Ishikawa (cell line): ENCODE measurements around the gene COL4A4.

Experiments used
- CEBPB ChIP-seq: IDR thresholded peaks from 2 replicates; pipeline ENCODE4 v1.6.1; 2012
- CREB1 ChIP-seq: IDR thresholded peaks from 2 replicates; pipeline ENCODE4 v1.6.1; 2012; ENCODE audit warnings: low read depth
- EGR1 ChIP-seq: IDR thresholded peaks from 2 replicates; pipeline ENCODE4 v1.6.1; 2012
- EP300 ChIP-seq: IDR thresholded peaks from 2 replicates; pipeline ENCODE4 v1.6.1; 2012; ENCODE audit warnings: borderline replicate concordance
- FOXM1 ChIP-seq: IDR thresholded peaks from 2 replicates; pipeline ENCODE4 v1.6.1; 2012; ENCODE audit warnings: low read depth, borderline replicate concordance
- MAX ChIP-seq: IDR thresholded peaks from 2 replicates; pipeline ENCODE4 v1.6.1; 2012
- NFIC ChIP-seq: IDR thresholded peaks from 2 replicates; pipeline ENCODE4 v1.6.1; 2012
- RAD21 ChIP-seq: IDR thresholded peaks from 2 replicates; pipeline ENCODE4 v1.6.1; 2012; ENCODE audit warnings: low read depth
- REST ChIP-seq: IDR thresholded peaks from 2 replicates; pipeline ENCODE4 v1.6.1; 2012; ENCODE audit warnings: low read depth, mild to moderate bottlenecking
- TAF1 ChIP-seq: IDR thresholded peaks from 2 replicates; pipeline ENCODE4 v1.6.1; 2012; ENCODE audit warnings: low read depth, mild to moderate bottlenecking
- TCF12 ChIP-seq: IDR thresholded peaks from 2 replicates; pipeline ENCODE4 v1.6.1; 2012; ENCODE audit warnings: low read depth
- TEAD4 ChIP-seq: IDR thresholded peaks from 2 replicates; pipeline ENCODE4 v1.6.1; 2012
- USF1 ChIP-seq: IDR thresholded peaks from 2 replicates; pipeline ENCODE4 v1.6.1; 2012
- YY1 ChIP-seq: IDR thresholded peaks from 2 replicates; pipeline ENCODE4 v1.6.1; 2012; ENCODE audit warnings: low read depth
- ZBTB7A ChIP-seq: IDR thresholded peaks from 2 replicates; pipeline ENCODE4 v1.6.1; 2012; ENCODE audit warnings: low read depth

Gene COL4A4

GRCh38 chr2:227025510-227025909 lies 138.5 kb downstream of the COL4A4 start:
- TF ChIP-seq FOXM1: no peak
- TF ChIP-seq CREB1: no peak
- TF ChIP-seq TEAD4: no peak
- TF ChIP-seq MAX: no peak
- TF ChIP-seq CEBPB: no peak
- no peak for TF ChIP-seq EGR1
- no peak for TF ChIP-seq REST
- TF ChIP-seq EP300: no peak
- TF ChIP-seq TAF1: no peak
- TF ChIP-seq RAD21: no peak
- TF ChIP-seq TCF12: no peak
- no peak for TF ChIP-seq USF1

GRCh38 chr2:227022608-227023007 lies 141.4 kb downstream of the COL4A4 start:
- TF ChIP-seq NFIC (no peak), EP300 (no peak), YY1 (no peak), TAF1 (no peak), TEAD4 (no peak), CEBPB (no peak), RAD21 (no peak), USF1 (no peak), CREB1 (no peak)

- no peak for TF ChIP-seq FOXM1
- TF ChIP-seq ZBTB7A: no peak
- TF ChIP-seq CREB1: no peak
- no peak for TF ChIP-seq TAF1
- TF ChIP-seq TEAD4: no peak
- no peak for TF ChIP-seq YY1
- TF ChIP-seq TCF12: no peak
- TF ChIP-seq RAD21: no peak
- no peak for TF ChIP-seq USF1
- TF ChIP-seq EGR1: no peak
- no peak for TF ChIP-seq MAX
- no peak for TF ChIP-seq NFIC
Observed at GRCh38 chr2:227020416-227020815, 143.6 kb downstream of the COL4A4 start.

- no peak for TF ChIP-seq REST
- no peak for TF ChIP-seq YY1
- no peak for TF ChIP-seq EGR1
- TF ChIP-seq CEBPB: no peak
- TF ChIP-seq NFIC: no peak
- TF ChIP-seq RAD21: no peak
- TF ChIP-seq FOXM1: no peak
- TF ChIP-seq CREB1: no peak
- TF ChIP-seq TAF1: no peak
- no peak for TF ChIP-seq USF1
- TF ChIP-seq TEAD4: no peak
- TF ChIP-seq ZBTB7A: no peak
- no peak for TF ChIP-seq TCF12
- no peak for TF ChIP-seq MAX
- no peak for TF ChIP-seq EP300
Observed at GRCh38 chr2:227016894-227017293, 147.1 kb downstream of the COL4A4 start.

GRCh38 chr2:227013881-227014280 lies 150.1 kb downstream of the COL4A4 start:
- no peak for TF ChIP-seq CEBPB
- no peak for TF ChIP-seq MAX
- TF ChIP-seq NFIC: no peak
- no peak for TF ChIP-seq TEAD4
- TF ChIP-seq YY1: no peak
- no peak for TF ChIP-seq EGR1
- no peak for TF ChIP-seq ZBTB7A
- TF ChIP-seq FOXM1: no peak
- no peak for TF ChIP-seq TAF1
